Measurements from ENCODE around the gene KLK12.

KLK12 gene

DNA sequence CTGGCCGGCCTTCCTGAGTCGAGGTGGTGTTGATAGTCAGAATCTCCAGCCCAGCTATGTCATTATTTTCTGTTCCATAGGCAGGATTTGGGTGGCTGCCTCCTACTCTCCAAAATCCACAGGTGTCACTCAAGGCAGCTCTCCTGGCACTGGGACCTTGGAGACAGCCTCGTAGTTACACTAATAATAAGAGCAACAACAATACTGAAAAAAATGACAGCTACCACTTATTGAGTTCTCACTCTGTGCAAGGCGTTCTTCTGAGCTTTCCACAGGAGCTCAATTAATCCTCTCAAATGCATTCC lies 12.2 kb upstream of the KLK12 start:
- no peak for DNase-seq (ENCODE audit: low read depth in 2 of 2)

DNA sequence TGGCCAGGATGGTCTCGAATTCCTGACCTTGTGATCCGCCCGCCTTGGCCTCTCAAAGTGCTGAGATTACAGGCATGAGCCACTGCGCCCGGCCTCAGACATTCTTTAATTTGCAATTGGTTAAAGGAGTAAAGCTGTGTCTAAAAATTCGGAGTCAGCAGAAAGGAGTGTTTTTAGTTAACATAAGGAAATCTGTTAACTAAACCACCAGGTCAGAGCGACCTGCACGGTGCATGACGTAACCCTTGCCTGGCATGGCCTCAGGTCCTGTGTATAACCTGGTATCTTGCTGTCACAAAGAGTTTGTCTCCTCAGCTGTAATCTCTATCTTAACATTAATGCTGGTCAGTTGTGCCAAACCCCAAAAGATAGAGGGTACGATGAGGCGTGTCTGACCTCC lies 9.5 kb upstream of the KLK12 start:
- no peak for DNase-seq (ENCODE audit: low read depth in 2 of 2)

DNA sequence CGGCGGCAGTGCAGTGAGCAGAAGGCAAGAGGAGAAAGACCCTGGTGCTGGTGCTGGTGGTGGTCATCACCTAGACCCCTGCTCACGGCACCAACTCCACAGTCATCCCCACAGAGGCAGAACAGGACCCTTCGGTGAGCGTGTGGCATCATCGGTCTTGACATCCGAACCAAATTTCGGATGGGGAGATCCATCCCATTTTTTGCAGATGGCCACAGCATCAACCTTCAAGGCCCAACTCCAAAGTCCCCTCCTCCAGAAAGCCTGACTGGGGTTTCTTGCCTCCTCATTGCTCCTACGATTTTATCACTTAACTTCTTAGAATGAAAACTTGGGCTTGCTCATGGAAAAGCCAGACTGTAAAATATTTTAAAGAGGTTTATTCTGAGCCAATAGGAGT lies 8.7 kb upstream of the KLK12 start:
- no peak for DNase-seq (ENCODE audit: low read depth in 2 of 2)

DNA sequence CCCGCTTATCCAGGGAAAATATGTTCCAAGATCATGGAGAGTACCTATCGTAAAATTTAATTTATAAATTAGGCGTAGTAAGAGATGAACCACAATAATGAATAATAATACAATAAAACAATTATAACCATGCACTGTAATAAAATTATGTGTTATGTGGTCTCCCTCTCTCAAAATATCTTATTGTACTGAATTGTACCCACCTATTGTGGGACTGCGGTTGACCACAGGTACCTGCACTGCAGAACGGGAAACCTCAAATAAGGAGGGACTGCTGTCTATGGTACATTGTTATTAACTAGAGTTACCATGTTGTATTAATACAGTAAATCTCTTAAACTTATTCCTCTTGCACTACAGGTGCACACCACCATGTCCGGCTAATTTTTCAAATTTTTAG lies 5.3 kb upstream of the KLK12 start:
- DNase-seq (ENCODE audit: low read depth in 2 of 2) = no peak

DNA sequence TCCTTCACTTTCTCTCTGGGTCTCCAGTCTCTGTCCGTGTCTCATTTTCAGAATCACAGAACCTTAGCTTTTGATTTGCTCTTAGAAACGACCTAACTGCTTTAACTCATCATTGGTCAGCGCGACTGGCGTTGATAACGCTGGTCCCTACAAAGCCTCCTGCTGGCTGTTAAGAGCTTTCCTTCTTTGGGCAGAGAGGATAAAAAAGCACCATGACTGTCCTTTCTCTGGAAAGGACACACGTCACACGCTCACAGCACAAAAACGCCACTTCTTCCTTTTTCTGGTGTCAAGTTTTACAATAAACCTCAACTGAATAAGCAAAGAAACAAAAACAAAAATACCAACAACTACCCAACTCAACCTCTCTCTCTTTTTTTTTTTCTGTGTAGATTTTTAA lies 1.7 kb upstream of the KLK12 start:
- no peak for DNase-seq (ENCODE audit: low read depth in 2 of 2)

DNA sequence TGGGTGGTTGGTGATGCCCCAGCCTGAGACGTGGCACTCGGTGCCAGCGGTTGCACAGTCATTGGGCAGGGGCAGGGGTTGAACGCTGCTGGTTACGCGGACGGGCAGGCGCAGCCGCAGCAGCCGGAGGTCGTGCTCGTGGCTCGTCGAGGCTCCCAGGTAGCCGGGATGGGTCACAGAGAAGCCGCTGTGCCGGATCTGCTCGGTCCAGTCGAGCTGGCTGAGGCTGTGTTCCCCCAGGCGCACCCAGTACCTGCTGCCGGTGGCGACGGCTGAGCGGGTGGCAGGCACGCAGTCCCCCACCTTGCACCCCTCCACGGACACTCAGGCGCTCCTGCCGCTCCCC lies 2.9 kb downstream of the KLK12 start:
- DNase-seq (ENCODE audit: low read depth in 2 of 2) = no peak

DNA sequence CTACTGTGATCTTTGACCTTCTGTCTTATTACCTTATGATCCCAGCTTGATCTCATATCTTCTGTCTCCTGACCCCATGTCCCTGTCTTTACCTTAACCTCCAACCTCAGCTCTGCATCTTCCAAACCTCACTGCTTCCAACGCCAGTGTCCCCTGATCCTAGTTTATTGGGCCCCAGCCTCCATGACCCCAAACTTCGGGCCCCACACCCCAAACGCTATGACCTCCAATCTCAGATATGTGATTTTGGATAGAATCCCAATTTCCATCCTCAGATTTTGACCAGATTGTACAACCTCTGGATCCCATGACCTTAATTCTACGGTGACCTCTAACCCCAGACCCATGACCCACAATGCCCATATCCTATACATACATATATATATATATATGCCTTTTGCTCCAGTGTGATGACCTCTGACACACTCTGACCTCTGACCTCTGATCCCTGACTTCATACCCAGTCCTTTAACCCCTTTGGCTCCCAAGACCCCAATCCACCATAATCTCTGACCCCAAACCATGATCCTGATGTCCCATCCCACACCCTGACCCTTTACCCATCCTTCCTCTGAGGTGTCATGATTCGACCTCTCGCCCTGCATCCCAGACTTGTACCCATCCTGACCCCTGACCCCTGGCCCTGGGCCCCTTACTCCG lies 3.5 kb downstream of the KLK12 start:
- no peak for DNase-seq (ENCODE audit: low read depth in 2 of 2)

DNA sequence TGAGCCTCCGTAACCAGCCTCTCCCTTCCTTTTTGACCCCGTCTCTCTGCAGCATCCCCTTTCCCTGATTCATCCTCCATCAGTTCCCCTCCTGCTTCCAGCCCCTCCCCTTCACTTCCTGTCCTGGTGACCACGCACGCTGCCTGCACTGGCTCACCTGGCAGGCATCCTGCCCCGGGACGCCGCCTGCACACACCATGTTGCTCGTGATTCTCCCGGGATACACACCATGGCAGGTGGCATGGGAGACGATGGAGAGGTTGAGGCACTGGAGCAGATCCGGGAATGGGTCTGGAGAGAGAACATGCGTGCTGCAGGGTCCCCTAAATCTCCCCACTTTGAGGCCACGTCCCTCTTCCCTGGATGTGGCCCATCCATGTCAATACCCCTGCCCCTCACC lies 4.2 kb downstream of the KLK12 start:
- DNase-seq (ENCODE audit: low read depth in 2 of 2) = no peak

DNA sequence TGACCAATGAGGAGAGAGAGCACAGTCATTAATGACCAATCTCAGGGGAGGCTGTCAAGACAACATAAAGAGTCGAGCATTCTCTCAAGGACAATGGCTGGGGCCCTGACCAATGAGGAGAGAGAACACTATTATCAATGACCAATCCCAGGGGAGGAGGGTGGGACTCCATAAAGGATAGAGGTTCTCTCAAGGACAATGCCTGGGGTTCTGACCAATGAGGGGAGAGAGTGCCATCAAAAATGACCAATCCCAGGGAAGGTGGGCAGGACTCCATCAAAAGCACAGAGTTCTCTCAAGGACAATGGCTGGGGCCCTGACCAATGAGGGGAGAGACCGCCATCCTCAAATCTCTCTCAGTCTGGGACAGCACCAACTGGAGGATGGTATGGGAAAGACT lies 5.1 kb downstream of the KLK12 start:
- DNase-seq (ENCODE audit: low read depth in 2 of 2) = no peak

DNA sequence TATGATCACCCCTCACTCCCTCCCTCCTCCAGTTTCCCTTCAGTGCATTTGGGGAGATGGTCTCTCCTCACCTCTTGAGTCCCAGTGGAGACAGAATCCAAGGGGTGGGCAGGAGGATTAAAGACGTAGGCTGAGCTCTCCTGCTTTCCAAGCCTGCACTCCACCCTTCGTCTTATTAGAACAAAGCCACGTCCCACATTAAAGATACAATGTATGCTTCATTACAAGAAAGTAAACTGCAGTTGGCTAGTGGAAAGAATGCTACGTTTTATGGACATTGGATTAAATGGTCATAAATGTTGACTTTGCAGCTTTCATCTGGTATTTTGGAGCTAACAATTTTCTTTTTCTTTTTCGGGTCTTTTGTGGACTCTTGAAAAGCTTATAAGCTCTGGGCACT lies 6.9 kb downstream of the KLK12 start:
- no peak for DNase-seq (ENCODE audit: low read depth in 2 of 2)

DNA sequence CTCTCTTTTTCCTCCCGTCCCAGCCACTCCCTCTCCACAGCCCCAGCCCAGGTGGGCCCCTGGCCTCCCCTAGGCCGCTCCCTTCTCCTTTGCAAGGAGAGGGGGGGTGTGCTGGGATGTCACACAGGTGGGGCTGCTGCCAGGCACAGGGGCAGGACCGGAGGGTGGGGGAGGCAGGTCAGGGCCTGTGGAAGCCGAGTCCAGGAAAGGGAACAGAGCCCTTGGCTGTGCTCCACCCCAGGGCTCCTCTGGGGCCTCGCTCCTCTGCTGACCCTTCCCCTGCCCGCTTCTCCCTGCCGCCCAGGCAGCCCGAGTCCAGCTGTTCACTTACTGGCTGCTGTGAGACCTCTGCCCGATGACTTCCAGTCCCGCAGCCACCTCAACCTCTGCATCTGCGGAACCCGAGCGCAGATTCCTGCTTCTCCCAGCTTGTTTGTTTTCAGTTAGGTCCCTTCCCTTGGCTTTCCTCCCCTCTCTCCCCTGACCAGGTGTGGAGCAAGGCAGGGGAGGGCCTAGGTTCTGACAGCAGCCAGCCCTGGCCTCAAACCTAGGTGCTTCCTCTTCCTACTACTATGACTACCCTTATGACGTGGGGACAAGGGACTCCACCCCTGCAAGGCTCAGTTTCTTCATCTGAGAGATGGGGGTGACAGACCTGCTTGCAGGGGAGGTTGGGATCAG lies 7.5 kb downstream of the KLK12 start:
- no peak for DNase-seq (ENCODE audit: low read depth in 2 of 2)

DNA sequence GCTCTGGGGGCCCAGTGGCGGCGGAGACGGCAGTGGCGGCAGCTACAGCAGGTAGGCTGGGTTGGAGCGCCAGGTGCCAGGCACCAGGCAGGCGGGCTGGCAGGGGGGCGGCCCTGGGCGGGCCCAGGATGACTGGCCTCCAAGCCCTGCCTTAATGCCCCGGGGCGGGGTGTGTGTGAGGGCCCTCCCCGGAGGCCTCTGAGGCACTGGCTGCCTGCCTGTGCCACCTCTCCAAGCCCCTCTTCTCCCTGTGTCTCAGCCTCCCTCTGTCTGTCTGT lies 8.3 kb downstream of the KLK12 start, which contains the start of gene KLK11:
TSS of gene KLK11 (minus strand) at position 63 of the 278 bp plus-strand sequence. CDS start 985 bp downstream, outside the sequence.
- DNase-seq (ENCODE audit: low read depth in 2 of 2) = no peak

DNA sequence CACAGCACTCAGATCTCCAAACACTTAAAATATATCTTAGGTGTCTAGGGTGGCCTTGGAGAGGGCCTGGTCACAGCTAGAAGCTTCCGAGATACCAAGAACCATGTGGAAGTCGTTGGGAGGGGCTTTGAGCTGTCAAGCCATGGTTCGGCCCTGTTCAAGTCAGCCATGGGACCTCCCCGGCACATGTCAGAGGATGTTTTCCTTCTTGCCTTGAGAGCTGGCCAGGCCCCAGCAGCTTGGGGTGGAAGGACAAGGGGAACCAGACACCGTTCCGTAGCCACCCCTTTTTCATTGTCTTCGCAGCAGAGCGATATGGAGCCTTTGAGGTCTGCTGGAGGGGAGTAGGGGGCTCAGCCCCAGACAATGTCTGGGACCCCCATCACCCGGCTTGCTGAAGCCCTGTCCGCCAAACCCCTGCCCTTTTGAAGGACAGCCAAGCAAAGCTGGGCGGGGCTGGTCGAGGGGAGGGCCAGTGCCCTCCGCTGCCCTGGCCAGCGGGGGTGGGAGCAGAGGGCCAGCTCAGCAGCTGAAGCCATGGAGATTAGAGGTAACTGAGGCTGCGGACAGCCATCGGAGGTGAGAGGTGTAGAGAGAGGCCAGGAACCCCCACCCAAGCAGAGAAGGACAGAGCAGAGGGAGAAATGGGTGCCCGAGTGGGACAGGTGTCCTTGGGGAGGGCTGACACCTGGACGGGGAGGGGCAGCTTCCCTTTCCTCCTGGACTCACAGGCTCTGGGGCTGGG lies 8.8 kb downstream of the KLK12 start:
- no peak for DNase-seq (ENCODE audit: low read depth in 2 of 2)

DNA sequence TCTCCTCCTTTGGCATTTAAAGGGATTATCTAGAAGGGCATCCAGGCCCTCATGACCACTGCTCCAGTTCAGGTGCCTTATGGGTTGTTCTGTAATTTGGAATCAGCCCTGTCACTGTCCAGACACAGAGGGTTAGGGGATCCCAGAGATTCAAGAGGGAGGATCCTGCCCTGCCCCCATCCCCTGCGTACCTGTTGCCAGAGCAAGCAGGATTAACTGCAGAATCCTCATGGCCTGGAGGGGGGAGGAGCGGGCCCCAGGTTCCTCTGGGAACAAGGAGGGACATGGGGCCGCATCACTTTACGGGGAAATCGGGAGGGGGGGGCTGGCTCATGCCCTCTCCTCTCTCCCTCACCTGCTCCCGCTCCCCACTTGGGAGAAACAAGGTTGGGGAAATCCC lies 9.4 kb downstream of the KLK12 start:
- no peak for DNase-seq (ENCODE audit: low read depth in 2 of 2)

DNA sequence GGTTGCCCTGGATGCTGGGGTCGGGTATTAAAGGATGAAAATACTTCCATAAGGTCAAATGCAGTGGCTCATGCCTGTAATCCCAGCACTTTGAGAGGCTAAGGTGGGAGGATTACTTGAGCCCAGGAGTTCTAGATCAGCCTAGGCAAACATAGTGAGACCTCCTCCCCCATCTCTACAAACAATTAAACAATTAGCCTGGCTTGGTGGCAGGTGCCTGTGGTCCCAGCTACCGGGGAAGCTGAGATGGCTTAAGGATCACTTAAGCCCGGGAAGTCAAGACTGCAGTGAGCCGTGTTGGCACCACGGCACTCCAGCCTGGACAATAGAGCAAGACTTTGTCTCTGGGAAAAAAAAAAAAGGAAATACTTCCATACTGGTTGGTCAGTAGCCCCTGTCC lies 9.9 kb downstream of the KLK12 start:
- DNase-seq (ENCODE audit: low read depth in 2 of 2) = no peak

DNA sequence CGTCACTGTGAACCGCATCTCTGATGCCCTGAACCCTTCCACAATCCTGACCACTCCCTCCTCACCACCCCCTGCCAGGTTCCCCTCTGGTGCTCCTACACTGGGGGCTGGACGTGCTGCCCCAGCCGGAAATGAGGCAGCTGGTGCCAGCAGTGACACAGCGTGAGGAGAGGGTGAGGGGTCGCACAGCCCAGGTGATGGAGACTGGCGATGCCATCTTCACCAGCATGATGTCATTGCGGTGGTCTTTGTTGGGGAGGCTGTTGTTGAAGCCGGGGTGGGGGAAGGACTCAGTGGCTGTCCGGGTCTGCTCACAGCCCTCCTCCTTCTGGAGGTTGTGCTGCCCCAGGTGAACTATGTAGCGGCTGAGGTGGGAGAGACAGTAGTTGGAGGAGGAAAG lies 10.9 kb downstream of the KLK12 start:
- DNase-seq (ENCODE audit: low read depth in 2 of 2) = no peak

DNA sequence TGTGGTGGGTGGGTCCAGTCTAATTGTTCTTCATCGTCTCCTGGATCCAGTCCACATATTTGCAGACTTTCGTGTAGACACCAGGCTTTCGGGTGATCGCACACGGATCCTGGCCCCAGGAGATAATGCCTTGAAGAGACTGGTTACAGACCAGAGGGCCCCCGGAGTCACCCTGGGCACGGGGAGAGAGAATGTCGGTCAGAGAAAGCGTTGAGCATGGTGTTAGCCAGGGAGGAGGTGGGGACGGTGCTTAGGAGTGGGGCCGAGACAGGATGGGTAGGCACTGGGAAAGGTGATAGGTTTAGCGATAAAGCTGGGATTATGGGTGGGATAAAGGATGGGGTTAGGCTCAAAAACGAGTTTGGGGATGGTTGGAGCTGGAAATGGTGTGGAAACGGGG lies 12.3 kb downstream of the KLK12 start:
- DNase-seq (ENCODE audit: low read depth in 2 of 2) = no peak

DNA sequence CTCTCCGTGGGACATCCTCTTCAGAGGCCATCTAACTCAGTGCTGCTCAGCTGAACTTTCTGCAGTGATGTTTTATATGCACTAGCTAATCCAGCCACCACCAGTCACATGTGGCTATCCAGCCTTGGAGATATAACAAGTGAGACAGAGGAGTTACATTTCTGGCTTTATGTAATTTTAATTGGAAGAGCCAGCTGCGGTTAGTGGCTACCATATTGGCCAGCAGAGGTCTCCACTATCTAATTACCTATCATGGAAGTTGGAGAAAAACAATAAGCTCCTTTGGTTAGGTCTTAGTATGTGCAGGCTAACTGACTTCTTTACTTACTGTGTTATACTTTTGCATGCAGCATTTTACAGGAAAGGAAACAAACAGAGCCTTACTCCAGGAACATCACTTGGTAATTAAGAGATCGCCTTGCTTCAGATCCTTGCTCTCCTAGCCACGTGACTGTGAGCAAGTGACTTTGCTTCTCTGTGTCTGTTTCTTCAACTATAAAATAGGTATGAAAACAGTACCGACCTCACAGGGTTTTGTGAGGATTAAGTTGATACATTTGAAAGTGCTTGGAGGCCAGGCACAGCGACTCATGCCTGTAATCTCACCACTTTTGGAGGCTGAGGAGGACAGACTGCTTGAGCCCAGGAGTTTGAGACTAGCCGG lies 13.7 kb downstream of the KLK12 start:
- DNase-seq (ENCODE audit: low read depth in 2 of 2) = peak; percentile 9 to 11

DNA sequence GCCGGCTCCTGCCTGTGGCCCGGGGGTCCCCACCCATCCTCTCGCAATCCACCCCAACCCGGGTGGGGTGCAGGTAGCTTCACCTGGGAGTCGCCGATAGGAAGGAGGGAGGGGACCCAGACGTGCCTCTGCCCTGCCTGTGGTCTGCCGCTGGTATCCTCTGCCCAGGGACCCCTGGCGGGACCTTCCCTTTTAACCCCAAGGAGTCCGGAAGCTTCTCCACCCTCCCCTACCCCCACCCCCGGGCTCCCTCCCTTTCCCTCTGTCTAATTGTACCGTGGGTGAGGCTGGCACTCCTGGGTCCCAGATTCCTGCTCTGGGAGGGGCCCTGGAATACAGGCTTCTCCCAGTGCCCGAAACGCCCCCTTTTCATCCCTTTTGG lies 15.3 kb downstream of the KLK12 start, which contains the start of gene KLK10:
TSS of gene KLK10 (minus strand) at position 166 of the 382 bp plus-strand sequence. CDS start 579 bp downstream, outside the sequence.
- DNase-seq (ENCODE audit: low read depth in 2 of 2) = no peak

DNA sequence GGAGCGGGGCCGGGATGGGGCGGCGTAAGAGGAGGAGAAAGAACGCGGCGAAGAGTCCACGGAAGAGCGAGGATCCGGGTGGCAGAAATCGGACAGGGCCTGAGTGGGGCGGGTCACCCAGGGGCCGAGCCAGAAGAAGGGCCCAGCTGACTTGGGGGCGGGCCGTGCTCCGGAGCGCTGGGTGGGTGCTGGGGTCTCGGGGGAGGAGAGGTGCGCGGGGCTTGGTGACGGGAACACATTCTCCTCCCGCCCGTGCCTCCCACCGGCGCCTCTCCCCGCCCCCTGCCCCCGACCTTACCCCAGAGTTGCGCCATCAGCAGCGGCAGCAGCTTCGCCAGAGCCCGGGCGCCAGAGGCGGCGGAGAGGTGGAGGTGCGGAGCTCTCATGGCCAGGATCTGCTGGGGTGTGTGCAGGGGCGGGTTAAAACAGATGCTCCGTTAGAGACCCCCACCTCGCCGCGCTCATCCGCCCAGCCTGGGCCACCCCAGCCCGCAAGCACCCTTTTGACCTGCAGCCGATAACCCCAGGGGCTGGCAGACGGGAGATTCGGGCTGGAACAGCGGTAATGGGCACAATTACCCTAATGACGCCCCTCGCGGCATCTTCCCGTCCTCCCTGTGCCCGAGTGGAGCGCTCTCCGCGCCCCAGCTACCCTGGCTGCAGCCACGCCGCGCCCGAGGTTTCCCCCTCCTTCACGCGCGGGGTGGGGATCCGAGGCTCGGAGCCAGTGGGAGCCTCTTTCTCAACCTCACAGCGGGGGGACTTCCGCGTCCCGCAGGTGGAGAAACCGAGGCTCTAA lies 15.9 kb downstream of the KLK12 start:
- DNase-seq (ENCODE audit: low read depth in 2 of 2) = no peak

DNA sequence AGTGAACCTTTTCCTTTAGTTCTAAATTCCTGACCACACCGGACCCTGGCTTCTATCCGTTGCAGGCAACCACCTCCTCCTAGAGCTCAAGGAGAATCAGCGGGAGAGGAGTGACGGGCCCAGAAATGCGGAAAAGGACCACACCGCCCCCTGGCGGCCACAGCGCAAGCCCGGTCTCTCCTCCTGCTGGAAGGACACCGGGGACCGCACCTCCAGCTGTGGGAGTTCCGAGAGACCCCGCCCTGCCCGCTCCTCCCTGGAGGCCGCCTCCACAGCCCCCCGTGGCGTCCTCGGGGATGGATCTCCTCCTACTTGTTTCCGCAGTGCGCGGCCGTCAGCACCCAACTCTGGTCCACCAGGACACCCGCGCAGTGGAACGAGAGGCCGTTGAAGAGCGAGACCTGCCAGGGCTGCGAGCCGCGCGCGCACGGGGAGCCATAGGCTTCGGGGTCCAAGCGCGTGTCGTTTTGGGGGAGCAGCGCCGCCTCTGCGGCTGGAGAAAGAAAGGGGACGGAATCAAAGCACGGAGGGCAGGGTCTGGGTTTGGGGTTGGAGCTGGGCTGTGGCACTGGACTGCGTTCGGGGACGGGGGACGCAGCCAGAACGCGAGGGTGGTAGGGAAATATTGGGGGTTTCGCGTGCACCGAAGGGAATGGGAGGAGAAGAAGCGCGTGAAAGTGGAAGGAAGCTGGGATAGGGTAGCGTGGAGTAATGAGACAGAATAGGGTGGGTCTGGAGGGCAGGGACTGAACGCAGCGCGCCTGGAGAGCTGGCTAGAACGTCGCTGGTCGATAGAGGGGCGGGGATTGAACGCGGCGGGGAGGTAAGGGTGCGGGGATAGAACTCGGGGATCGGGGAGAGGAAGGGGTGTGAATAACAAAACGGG lies 17.8 kb downstream of the KLK12 start:
- DNase-seq (ENCODE audit: low read depth in 2 of 2) = no peak
